HG03196 (cell line): ENCODE data around the gene DNAJC24.
"Not testable (repeated sequence)": the region's sequence is repeated elsewhere in the genome, so short reads cannot be mapped to it uniquely, and the experiment has no call there.

Source experiments
- ATAC-seq: cut with Tn5 transposase; IDR thresholded peaks from one replicate; pipeline ENCODE4 v1.9.1; 2021; ENCODE audit not compliant: unreplicated experiment

The DNAJC24 gene, protein sequence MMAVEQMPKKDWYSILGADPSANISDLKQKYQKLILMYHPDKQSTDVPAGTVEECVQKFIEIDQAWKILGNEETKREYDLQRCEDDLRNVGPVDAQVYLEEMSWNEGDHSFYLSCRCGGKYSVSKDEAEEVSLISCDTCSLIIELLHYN

DNA sequence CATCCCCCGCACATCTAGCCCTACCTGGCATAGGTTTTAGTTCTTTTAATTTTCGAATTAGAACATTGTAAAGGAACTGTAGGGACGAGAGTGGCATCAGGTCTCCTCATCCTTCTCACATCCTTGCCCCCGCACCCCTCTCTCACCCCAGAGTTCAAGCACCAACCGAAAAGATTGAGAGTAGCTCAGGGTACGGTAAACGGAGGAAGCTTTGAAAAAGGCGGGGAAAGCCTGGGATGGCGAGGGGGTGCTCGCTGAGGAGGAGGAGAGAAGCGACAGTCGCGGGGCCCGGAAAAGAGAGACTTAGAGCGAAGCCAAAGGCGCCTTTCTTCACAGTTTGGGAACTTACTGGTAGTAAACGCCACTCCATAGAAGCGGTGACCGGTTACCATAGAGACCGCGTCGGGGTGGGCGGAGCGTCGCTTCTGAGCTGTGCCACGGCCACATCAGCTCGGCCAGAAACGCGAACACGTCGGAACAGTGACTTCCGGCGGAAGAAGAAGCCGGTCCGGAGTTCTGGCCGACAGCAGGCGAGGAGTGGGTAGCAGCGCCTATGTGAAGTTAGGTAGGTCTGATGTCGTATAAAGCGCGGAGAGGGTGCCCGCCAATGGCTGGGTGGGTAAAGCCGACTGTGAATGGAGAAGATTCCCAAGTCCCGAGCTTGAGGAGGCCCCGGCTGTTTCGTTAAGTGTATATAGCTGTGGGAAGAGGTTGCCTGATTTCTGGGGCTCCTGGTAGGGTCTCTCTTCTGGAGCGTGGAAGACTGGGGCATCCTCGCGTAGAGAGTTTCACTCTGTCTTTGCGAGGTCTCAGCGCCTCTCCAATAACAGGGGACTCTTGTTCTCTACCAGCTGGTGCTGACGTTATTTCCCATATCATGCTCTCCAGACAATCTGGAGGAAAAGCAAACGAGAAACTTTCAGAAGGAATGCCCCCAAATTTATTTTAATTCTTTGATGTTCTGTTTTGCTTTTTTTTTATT, at the start of gene DNAJC24, which contains the start of gene DCDC1:
TSS of gene DNAJC24 (plus strand) at position 513 of the 982 bp plus-strand sequence. CDS start 889 bp downstream, outside the sequence.
TSS of gene DCDC1 (minus strand) at position 392 of the 982 bp plus-strand sequence. CDS start 41,459 bp downstream, outside the sequence.
- ATAC-seq, result peak; percentile 99

DNA sequence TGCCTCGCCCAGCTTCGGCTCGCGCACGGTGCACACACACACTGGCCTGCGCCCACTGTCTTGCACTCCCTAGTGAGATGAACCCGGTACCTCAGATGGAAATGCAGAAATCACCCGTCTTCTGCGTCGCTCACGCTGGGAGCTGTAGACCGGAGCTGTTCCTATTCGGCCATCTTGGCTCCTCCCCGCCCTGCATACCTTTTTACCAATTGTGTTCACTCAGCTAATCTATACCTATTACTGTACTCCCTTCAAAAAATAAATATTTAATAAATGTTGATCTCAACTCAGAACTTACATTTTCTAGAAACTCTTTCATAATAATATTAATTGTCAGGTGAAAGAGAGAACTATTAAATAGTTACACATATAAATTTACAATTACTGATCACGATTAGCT, 48.2 kb upstream of the DNAJC24 start:
- not testable (repeated sequence) for ATAC-seq

DNA sequence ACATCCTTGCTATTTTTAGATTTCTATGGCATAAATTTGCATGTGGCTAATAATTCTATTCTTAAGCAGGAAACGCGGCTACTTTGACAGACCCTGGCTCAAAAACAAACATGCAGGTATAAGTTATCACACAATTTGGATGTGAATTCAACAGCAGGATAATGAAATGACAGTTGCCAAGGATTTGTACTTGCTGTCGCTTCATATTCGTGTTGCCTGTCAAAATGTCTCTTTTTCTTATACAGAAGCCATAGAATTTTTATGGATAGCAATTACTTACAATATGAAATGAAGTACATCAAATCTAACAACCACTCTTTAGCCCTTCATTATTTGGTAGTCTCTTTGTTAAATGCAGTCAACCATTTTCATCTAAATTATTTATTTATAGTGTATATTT, 46.5 kb upstream of the DNAJC24 start:
- no peak for ATAC-seq

DNA sequence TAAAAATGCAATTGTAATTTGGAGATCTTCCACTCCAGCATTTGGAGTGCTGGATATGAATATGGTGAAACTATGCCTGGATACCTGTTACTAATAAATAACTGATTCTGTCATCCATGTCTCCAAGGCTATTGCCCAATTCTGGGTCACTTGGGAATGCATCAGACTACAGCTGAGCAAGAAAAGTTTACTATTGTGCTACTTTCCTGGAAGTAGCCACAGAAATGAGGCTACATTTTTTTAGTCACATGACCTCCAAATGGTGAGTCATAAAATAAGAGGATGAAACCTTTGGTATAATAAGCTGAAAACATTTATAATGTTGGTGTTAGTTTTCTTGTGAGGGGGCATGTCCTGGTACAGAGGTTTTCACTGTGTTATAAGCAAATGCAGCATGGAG, 44.5 kb upstream of the DNAJC24 start:
- no peak for ATAC-seq

DNA sequence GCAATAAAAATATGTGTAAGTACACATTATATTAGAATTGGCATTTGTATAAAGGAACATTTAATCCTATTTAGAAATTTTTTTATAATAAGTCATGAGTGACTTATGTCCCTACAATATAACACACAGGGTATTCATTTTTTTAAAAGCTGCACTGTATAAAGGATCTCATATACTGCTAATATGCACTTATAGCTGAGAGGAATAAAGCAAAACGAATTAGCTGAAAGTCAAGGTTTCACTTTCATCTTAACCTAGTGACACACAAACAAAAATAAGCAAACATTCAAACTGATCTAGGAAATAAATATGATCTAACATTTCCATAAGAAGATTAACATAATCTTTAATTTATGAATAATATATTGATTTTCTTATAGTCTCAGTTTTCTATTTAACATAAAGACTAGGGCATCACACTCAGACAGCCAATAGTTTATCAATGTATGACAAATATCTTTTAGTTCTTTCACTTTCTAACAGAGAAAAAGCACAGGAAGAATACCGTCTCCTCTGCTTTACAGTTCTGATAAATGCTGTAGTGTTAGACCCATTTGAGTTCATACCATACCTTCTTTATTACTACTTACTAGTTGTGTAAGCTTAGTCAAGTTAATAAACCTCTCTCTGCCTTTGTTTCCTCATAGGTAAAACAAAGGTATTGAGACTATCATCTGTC, 43.1 kb upstream of the DNAJC24 start:
- ATAC-seq, result peak; percentile 74

DNA sequence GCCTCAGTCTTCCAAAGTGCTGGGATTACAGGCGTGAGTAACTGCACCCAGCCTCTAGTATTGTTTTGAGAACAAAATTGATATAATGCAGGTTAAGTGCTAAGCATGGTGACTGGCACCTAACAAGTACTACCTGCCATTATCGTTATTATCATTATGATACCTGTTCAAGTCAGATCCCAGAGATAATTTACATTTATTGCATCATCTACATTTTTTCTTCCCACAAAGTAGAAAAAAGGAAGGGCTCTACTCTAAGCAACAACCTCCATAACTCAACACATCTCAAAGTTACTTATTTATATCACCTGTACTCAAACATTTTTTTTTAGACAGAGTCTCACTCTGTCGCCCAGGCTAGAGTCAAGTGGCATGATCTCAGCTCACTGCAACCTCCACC, 42.2 kb upstream of the DNAJC24 start:
- no peak for ATAC-seq

DNA sequence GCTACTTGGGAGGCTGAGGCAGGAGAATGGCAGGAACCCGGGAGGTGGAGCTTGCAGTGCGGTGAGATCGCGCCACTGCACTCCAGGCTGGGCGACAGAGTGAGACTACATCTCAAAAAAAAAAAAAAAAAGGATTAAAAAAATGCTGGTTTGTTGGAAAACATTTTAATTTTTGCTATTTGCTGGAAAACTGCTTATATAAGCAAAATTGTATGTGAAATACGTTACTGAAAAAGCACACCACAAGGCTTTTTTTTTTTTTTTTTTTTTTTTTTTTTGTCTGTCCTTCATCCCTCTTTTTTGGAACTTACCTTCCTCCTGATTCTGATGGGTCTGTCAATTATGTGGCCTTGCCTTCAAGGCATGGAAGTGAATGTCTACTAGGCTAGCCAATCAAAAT, 41.0 kb upstream of the DNAJC24 start:
- ATAC-seq, result no peak

DNA sequence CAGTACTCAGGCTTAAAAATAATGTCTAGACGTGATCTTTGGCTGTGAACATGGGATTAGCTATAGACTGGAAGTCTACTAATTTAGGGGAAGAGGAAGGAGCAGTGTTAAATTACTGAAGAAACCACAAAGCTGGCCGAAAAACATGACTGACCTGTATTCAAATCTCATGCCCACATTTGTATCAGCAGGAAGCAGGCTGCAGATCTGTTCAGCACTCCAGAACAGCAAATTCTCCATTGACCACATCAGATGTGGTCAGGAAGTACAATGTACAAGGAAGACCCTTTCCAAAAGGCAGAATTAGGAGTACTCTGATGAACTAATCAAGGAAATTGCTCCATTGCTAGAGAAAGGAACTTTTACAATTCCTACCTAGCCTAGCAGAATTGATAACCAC, 31.9 kb upstream of the DNAJC24 start:
- no peak for ATAC-seq

DNA sequence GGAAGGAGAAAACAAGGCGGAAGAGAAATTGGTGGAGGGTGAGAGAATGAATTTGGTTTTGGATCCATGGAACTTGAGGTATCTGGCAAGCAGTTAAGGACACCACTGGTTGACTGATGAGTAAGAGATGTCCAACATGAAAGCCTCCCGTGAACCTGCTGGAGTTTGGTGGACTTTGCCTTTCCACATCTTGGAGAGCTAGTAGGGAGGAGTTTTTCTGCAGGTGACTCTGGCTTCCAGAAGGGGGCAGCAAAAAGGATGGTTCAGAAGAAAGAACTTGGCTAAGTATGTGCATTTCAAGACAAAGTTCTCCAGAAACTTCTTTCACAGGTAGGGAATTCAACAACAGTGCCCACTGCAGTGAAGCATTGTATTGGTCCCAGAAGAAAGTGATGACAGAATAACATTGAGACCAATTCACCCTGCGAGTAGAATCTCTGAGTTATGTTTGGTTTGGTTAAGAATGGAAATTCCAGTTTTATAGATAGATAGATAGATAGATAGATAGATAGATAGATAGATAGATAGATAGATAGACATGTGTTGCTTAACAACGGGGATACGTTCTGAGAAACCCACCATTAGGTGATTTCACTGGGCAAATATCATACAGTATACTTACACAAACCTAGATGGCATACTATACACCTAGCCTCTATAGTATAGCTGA, 28.6 kb upstream of the DNAJC24 start:
- no peak for ATAC-seq

DNA sequence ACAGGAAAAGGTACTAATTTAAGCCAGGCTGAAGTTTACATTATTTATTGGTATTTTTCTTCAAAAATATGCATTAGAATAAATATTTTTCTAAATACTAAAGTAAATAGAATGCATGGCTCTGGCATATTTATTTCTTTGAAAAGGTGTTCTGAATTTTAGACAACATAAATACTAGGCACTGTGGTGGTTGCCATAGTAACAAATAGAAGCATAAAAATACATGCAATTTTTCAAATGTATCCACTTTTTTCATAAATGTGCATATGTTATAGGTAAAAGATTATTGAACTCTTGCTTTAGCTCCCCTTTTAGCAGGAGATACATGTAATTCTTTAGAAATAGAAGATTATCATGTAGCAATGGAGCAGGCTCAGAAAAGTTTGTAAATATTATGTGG, 18.5 kb upstream of the DNAJC24 start:
- ATAC-seq, result no peak

DNA sequence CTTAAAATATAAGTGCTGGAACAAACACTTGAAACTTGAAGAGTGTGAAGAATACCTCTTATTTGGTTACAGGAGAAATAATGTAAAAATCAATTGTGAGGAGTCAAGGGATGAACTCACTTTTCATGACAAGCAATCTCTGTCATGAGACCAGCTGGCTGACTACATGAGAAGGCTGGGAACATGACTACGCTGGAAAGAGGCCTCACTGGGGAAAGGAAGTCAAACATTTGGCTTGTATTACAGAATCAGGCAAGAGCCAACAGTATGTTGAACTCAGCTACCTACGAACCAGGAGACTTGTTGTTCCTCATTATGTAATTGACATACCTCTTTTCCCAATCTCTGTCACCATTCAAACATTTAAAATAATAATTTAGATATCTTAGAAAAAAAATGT, 14.5 kb upstream of the DNAJC24 start:
- ATAC-seq, result no peak

DNA sequence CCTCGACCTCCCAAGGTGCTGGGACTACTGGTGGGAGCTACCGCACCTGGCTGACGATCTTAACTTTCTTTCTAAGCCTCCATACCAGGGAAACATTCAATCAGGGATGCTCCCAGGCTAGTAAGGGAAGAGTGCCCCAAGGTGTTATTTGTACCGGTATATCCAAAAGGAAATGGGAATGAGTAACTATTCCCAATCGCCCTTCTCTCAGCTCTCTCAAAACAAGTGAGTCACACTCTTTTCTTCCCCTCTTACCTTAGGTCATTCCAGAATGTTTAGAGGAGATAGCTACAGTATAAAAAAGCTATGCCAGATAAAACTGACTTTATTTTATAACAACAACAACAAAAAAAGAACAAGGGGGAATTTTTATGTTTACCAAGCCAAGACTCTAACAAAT, 13.8 kb upstream of the DNAJC24 start:
- no peak for ATAC-seq

DNA sequence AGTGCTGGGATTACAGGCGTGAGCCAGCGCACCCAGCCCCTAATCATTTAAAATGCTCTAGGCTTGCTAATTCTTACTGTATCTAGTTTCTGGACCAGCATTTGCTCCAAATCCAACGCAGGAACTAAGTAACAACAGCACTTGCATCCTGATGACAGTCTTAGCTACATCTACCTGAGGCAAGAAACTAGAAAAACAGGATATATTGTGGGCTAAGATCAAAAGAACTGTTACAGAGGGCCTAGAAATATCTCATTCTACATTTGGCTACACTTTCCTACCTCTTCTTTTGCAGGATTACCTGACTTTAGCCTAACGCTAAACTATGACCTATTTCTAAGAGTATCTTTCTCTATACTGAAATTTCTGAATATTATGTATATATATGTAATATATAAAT, 7.9 kb upstream of the DNAJC24 start:
- no peak for ATAC-seq

DNA sequence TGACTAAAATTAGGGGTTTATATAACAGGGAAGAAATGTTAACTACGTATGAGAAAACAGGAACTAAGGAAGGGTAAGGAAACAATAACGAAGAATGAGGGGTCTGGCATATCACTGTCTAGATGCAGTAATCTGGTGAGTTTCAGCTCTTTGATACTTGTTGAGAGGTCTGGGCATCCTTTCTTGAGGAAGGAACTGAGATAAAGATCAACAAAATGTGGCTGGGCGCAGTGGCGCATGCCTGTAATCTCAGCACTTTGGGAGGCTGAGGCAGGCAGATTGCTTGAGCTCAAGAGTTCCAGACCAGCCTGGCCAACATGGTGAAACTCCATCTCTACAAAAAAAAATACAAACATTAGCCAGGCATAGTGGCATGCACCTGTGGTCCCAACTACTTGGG, 2.9 kb upstream of the DNAJC24 start:
- no peak for ATAC-seq

DNA sequence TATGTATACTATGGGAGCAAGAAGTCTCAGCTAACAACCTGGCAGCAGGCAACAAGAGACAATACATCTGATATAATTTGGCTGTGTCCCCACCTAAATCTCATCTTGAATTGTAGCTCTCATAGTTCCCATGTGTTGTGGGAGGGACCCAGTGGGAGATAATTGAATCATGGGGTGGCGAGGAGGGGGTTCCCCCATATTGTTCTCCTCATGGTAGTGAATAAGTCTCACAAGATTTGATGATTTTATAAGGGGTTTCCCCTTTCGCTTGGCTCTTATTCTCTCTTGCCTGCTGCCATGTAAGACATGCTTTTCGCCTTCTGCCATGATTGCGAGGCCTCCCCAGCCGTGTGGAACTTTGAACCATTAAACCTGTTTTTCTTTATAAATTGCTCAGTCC, 6.2 kb downstream of the DNAJC24 start:
- ATAC-seq, result no peak

DNA sequence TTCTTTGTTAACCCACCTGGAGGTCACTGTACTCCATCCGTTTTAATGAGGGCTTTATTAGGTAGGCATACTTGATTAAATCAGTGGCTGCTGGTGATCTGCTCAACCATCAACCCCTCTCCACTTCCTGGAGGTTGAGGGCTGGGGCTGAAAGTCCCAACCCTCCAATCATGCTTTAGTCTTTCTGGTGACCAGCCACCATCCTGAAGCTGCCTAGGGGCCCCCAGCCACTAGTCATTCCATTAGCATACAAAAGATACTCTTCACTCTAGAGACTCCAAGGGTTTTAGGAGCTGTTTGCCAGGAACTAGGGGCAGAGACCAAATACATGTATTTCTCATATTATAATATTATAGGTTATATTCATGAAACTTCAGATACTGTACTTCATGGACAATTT, 13.5 kb downstream of the DNAJC24 start:
- ATAC-seq, result no peak

DNA sequence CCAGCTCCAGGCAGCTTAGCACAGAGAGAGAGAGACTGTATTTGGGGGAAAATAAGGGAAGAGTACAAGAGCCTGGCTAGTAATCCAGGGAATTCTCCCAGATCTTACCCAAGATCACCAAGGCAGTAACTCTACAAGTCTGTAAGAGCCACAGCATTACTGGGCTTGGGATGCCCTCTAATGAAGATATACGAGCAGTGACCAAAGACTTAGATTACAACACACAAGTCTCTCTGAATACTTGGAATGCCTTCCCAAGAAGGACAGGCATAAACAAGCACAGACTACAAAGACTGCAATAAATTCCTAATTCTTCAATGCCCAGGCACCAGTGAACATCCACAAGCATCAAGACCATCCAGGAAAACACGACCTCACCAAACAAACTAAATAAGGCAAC, 17.7 kb downstream of the DNAJC24 start:
- ATAC-seq, result no peak

DNA sequence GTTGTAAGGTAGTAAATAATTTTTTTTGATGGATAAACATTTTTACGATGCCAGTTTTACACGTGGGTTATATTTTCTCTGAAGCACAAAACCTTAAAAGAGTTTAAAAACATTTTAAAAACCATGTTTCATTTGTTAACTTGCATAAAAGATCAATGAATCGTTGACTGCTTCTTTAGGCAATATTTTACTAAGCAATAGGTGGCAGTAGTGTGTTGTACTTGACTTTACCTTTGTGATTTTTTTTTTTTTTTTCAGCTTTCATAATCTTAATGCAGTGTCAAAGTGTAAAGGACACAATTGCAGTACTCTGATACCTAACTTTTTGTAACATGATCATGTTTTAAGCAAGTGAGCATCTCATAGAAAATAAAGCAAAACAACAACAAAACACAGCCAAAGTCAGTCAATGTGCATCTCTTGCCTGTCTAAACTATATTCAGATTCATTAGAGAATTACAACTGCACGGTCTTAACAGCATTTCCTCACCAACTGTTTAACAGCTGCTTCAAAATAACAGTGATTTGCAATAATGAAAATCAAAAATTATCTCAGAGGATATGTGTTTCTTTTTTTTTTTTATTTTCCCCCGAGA, 27.7 kb downstream of the DNAJC24 start:
- ATAC-seq, result no peak

DNA sequence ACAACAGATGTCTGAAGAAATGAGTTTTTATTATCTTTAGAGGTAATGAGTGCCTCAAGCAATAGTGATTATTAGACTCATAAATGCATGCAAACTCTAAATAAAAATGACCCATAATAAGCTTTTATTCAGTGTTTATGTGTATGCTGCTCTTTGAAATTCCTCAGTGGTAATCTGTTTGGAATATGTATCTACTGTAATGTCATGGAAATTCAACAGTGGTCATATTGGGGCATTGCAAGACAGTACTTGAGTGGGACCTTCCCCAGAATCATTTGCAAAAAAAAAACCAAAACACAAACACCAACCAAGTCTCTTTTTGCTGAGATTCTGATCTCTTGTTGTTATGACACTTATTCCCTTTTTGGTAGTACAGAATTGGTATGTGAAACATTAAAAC, 35.0 kb downstream of the DNAJC24 start:
- no peak for ATAC-seq

DNA sequence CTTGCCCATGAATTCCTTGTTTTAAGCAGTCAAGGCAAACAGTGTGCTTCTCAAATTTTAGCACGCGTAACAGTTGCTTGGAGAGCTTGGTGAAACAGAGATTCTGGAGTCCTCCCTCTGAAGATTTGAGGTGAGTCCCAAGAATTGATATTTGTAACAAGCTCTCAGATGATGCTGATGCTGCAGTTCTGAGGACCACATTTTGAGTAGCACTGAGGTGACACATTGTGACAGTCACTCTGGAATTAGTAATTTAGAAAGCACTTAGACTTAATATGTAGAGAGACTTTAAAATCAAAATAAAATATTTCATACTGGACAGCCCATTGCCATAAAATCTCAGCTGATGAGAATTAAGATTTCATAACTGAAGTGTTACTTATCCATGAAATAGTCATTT, 38.5 kb downstream of the DNAJC24 start:
- no peak for ATAC-seq

DNA sequence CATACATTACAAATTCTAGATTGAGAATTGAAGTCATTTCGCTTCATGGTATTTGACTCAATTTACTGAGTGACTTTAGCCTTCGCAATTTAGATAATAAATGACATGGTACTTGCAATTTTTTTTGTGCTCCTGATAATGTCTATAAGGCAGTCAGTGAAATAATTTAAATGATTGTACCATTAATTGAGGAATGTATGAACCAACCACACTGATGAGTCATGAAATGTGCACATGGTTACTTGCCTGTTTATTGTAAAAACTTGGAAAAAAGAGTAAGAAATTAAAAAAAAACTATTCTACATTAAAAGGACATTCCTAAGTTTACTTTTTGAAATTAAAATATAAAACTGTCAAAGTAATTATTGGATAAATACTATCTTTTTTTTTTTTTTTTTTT, 43.3 kb downstream of the DNAJC24 start:
- no peak for ATAC-seq
